Activated CD4-positive, alpha-beta memory T cell treated with anti-CD3 and anti-CD28 coated beads, Interleukin-2, amount 10 ng/mL, durations not matched to agents 7 days and 5 days (primary cell): Measurements from ENCODE around the gene GNG8. TPM values are rescaled to one million over a fixed set of nuclear protein-coding genes. Genes with fewer than 3 reads are reported as not detected.
A peak's percentile ranks its signal among the peaks of the same experiment; 100 is the strongest.
"Not testable (repeated sequence)": the region's sequence is repeated elsewhere in the genome, so short reads cannot be mapped to it uniquely, and the experiment has no call there.

Experiments used
- CTCF ChIA-PET: fragments of 350-600 bp; sonication (Branson Sonifier 250); formaldehyde crosslinking; loops from one replicate; lab custom pipeline; 2021; ENCODE audit warnings: antibody characterized with exemption, inconsistent platforms; lab: Charles Lee
- POLR2A ChIA-PET: fragments of 350-600 bp; sonication (Branson Sonifier 250); formaldehyde crosslinking; loops from one replicate; lab custom pipeline; 2021; ENCODE audit warnings: antibody characterized with exemption; lab: Charles Lee
- DNase-seq: peaks from one replicate; pipeline ENCODE4 v3.0.0-alpha.2; 2020
- H3K27ac Mint-ChIP-seq: one replicate; pipeline ENCODE4 v1.8.0; 2021; ENCODE audit warnings: mild to moderate bottlenecking, mixed read lengths
- H3K27me3 Mint-ChIP-seq: one replicate; pipeline ENCODE4 v1.8.0; 2021; ENCODE audit warnings: mixed read lengths
- H3K36me3 Mint-ChIP-seq: one replicate; pipeline ENCODE4 v1.8.0; 2021; ENCODE audit warnings: low read depth, mixed read lengths
- H3K4me1 Mint-ChIP-seq: one replicate; pipeline ENCODE4 v1.8.0; 2021; ENCODE audit warnings: mixed read lengths
- H3K4me3 Mint-ChIP-seq: one replicate; pipeline ENCODE4 v1.8.0; 2021; ENCODE audit warnings: mild to moderate bottlenecking, mixed read lengths
- H3K9me3 Mint-ChIP-seq: one replicate; pipeline ENCODE4 v1.8.0; 2021; ENCODE audit warnings: mixed read lengths
- total RNA-seq, 2 experiments: library from RNA; stranded (reverse); gene quantifications; one replicate each; pipeline ENCODE4 v1.2.3, GENCODE V29; 2021

Gene GNG8
- total RNA-seq, 2 experiments from 2014 or later: 3.1 to 3.4 TPM

DNA sequence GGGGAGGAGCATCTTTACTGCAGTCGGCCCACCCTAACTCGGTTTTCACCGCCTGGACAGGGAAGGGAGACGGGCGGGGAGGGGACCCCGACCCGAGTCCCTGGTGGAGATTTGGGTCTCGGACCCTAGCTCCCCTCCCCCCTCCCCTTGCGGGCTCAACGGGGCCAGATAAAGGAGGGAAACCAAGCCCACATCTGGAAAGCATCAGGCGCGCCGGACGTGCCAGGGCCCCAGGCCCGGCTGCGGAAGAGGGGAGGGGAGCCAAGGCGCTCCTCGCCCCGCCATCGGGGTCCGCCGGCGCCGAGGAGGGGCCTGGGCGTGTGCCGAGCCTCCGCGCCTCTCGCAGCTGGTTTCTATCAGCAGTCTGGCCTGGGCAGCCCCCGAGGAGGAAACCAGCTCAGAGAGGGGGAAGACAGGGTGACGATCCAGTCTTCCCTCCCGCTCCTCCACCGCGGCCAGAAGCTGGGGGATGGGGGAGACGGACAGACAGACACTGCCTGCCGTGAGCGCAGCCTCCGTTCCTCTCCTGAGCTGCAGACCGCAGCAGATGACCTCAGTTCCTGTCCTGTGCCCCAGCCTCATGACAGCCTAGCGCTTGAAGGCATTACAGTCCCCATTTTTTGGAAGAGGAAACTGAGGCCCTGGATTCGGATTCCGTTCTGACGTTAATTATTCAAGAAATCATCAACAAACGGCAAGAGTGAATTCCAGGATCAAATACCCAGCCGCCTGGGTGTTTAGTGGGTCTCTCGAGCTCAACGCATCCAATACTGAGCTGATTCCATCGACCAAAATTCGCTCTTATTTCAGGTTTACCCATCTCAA lies 3.6 kb upstream of the GNG8 start:
- peak; percentile 44 for DNase-seq
- CTCF ChIA-PET: interaction anchor here (1.0 to 1.3 kb wide), 4 partner anchors 10 to 39 kb away, joined by 3 to 4 read pairs (median 3); partner anchors contain the start of gene CALM3
- H3K36me3 Mint-ChIP-seq: no peaks in the 10 kb centered on the region
- H3K4me3 Mint-ChIP-seq: peak overlapping the region; percentile 48
- peaks cover 13% of the 10 kb centered on the region for H3K4me1 Mint-ChIP-seq
- H3K27me3 Mint-ChIP-seq: peaks cover 26% of the 10 kb centered on the region
- POLR2A ChIA-PET: interaction anchor here (0.7 to 1.6 kb wide), 4 partner anchors 15 to 106 kb away, joined by 3 to 6 read pairs (median 4); partner anchors contain the start of gene FKRP
- H3K27ac Mint-ChIP-seq: no peak overlapping the region
- no peaks in the 10 kb centered on the region for H3K9me3 Mint-ChIP-seq

DNA sequence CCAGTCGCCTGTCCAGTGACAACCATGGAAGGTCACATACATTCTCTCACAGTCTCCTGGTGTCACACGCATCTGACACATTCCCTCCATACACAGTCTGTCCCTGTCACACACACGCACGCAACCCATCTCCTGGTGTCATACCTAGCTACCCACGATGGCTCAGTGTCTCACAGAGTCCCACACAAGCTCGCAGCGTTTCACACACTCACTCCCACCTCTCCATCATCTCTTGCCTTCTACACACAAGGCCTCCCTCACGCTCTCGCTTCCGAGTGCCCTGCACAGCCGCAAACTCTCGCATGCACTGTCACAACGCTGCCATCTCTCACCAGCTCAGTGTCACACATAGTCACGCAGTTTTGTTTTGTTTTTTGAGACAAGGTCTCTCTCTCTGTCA lies 1.2 kb upstream of the GNG8 start:
- peaks cover 33% of the 10 kb centered on the region for H3K27me3 Mint-ChIP-seq
- H3K4me1 Mint-ChIP-seq: peaks cover 27% of the 10 kb centered on the region
- H3K9me3 Mint-ChIP-seq: no peaks in the 10 kb centered on the region
- ChIA-PET POLR2A (interaction anchor here (1.5 kb wide), 1 partner anchor 24 kb away, joined by 6 read pairs; the partner anchor contains the start of gene DACT3), CTCF (interaction anchor here (0.6 to 1.7 kb wide), 2 partner anchors 24 to 95 kb away, joined by 5 to 11 read pairs; partner anchors contain the start of gene DACT3)
- H3K27ac Mint-ChIP-seq: no peak overlapping the region
- H3K4me3 Mint-ChIP-seq: no peak overlapping the region
- no peaks in the 10 kb centered on the region for H3K36me3 Mint-ChIP-seq
- no peak for DNase-seq

GRCh38 chr19:46634656-46635218 lies 1.3 kb downstream of the GNG8 start:
- H3K27ac Mint-ChIP-seq: no peak overlapping the region
- peak overlapping the region; percentile 12 for H3K4me3 Mint-ChIP-seq
- H3K27me3 Mint-ChIP-seq: peaks cover 23% of the 10 kb centered on the region
- no peaks in the 10 kb centered on the region for H3K9me3 Mint-ChIP-seq
- peaks cover 21% of the 10 kb centered on the region for H3K4me1 Mint-ChIP-seq
- CTCF ChIA-PET: interaction anchor here (5.3 kb wide), 1 partner anchor 22 kb away, joined by 30 read pairs; no protein-coding TSS in a partner anchor
- DNase-seq: no peak
- POLR2A ChIA-PET: no interaction called here
- H3K36me3 Mint-ChIP-seq: no peaks in the 10 kb centered on the region

GRCh38 chr19:46634045-46634655 lies 1.9 kb downstream of the GNG8 start:
- Mint-ChIP-seq H3K36me3 (no peaks in the 10 kb centered on the region), H3K27ac (no peak overlapping the region), H3K4me3 (peak overlapping the region; percentile 45), H3K4me1 (peaks cover 19% of the 10 kb centered on the region), H3K9me3 (no peaks in the 10 kb centered on the region), H3K27me3 (peaks cover 23% of the 10 kb centered on the region)
- ChIA-PET POLR2A (interaction anchor here (1.3 to 2.2 kb wide), 2 partner anchors 10 to 14 kb away, joined by 3 to 5 read pairs; no protein-coding TSS in a partner anchor), CTCF (interaction anchor here (1.0 to 5.3 kb wide), 4 partner anchors 11 to 27 kb away, joined by 4 to 30 read pairs (median 14); partner anchors contain the start of gene DACT3)
- peak; percentile 96 for DNase-seq

DNA sequence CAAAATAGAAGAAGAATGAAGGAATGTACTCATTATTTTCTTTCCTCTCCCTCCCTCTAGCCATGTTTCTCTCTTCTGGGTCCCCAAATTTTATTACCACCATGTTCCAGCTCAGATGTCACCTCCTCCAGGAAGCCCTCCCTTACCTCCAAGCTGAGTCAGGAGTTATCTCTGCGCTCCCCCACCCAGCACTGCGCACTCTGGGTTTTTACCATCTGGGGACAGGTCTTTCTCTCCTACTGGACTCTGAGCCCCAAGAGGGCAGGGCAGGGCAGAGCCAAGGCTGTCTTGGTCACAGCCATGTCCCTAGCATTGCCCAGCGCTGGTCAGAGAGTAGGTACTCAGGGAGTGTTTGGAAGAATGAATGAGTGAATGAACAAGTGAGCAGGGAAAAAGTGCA lies 2.9 kb downstream of the GNG8 start:
- H3K4me3 Mint-ChIP-seq: peak overlapping the region; percentile 45
- POLR2A ChIA-PET: interaction anchor here (1.3 to 2.2 kb wide), 2 partner anchors 9 to 13 kb away, joined by 3 to 5 read pairs; no protein-coding TSS in a partner anchor
- H3K27me3 Mint-ChIP-seq: peaks cover 23% of the 10 kb centered on the region
- H3K36me3 Mint-ChIP-seq: no peaks in the 10 kb centered on the region
- H3K27ac Mint-ChIP-seq: no peak overlapping the region
- H3K4me1 Mint-ChIP-seq: peaks cover 19% of the 10 kb centered on the region
- no peak for DNase-seq
- H3K9me3 Mint-ChIP-seq: no peaks in the 10 kb centered on the region
- CTCF ChIA-PET: interaction anchor here (0.8 to 5.3 kb wide), 4 partner anchors 12 to 28 kb away, joined by 3 to 30 read pairs (median 14); partner anchors contain the start of gene DACT3

- POLR2A ChIA-PET: interaction anchor here (0.7 to 1.2 kb wide), 5 partner anchors 19 to 50 kb away, joined by 3 to 4 read pairs (median 3); partner anchors contain the start of gene DACT3
- Mint-ChIP-seq H3K9me3 (no peaks in the 10 kb centered on the region), H3K4me3 (no peak overlapping the region), H3K4me1 (peaks cover 19% of the 10 kb centered on the region), H3K27ac (no peak overlapping the region), H3K36me3 (no peaks in the 10 kb centered on the region), H3K27me3 (peaks cover 23% of the 10 kb centered on the region)
- no peak for DNase-seq
- CTCF ChIA-PET: interaction anchor here (1.3 to 5.3 kb wide), 4 partner anchors 14 to 102 kb away, joined by 4 to 30 read pairs (median 16); partner anchors contain the start of gene DACT3
Measured at GRCh38 chr19:46631481-46631880, 4.5 kb downstream of the GNG8 start.

GRCh38 chr19:46630586-46631205 lies 5.3 kb downstream of the GNG8 start:
- DNase-seq: no peak
- Mint-ChIP-seq H3K27me3 (peaks cover 21% of the 10 kb centered on the region), H3K4me1 (peaks cover 17% of the 10 kb centered on the region), H3K36me3 (no peaks in the 10 kb centered on the region), H3K27ac (no peak overlapping the region), H3K4me3 (no peak overlapping the region), H3K9me3 (no peaks in the 10 kb centered on the region)
- CTCF ChIA-PET: interaction anchor here (0.9 to 5.3 kb wide), 6 partner anchors 11 to 101 kb away, joined by 3 to 30 read pairs (median 6); partner anchors contain the start of gene DACT3
- POLR2A ChIA-PET: interaction anchor here (1.0 to 1.2 kb wide), 4 partner anchors 19 to 50 kb away, joined by 3 to 4 read pairs (median 4); partner anchors contain the start of gene DACT3

DNA sequence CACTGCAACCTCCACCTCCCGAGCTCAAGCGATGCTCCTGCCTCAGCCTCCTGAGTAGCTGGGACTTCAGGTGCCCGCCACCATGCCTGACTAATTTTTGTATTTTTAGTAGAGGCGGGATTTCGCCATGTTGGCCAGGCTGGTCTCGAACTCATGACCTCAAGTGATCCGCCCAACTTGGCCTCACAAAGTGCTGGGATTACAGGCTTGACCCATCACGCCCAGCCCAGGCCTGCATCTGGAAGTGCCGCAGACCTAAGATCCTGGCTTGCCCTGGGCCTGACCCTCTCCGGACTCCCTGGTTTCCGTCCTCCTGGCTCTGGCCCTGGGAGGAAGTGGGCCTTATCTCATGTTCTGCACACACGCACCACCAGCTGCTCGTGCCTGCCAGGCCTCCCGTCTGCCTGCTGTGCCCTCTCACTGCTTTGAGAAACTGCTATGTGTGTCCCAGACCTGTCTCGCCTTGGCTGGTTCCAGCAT lies 6.4 kb downstream of the GNG8 start:
- CTCF ChIA-PET: interaction anchor here (0.9 to 5.3 kb wide), 5 partner anchors 10 to 32 kb away, joined by 3 to 30 read pairs (median 9); partner anchors contain the start of gene DACT3

GRCh38 chr19:46628970-46629369 lies 7.0 kb downstream of the GNG8 start:
- H3K27me3 Mint-ChIP-seq: peaks cover 18% of the 10 kb centered on the region
- CTCF ChIA-PET: interaction anchor here (0.9 to 2.6 kb wide), 4 partner anchors 11 to 33 kb away, joined by 3 to 11 read pairs (median 6); partner anchors contain the start of gene DACT3
- not testable (repeated sequence) for DNase-seq, H3K4me3 Mint-ChIP-seq, H3K9me3 Mint-ChIP-seq, H3K27ac Mint-ChIP-seq, H3K36me3 Mint-ChIP-seq
- H3K4me1 Mint-ChIP-seq: peaks cover 25% of the 10 kb centered on the region
- POLR2A ChIA-PET: interaction anchor here (0.8 to 1.5 kb wide), 3 partner anchors 10 to 27 kb away, joined by 3 to 6 read pairs (median 3); no protein-coding TSS in a partner anchor

More for the DNA sequence above, 6.4 kb downstream of the GNG8 start:
- POLR2A ChIA-PET: interaction anchor here (1.2 to 1.5 kb wide), 2 partner anchors 11 to 28 kb away, joined by 3 to 6 read pairs; no protein-coding TSS in a partner anchor
- Mint-ChIP-seq H3K9me3 (no peaks in the 10 kb centered on the region), H3K27me3 (peaks cover 18% of the 10 kb centered on the region), H3K4me3 (no peak overlapping the region), H3K27ac (no peak overlapping the region), H3K4me1 (peaks cover 24% of the 10 kb centered on the region), H3K36me3 (no peaks in the 10 kb centered on the region)
- no peak for DNase-seq

DNA sequence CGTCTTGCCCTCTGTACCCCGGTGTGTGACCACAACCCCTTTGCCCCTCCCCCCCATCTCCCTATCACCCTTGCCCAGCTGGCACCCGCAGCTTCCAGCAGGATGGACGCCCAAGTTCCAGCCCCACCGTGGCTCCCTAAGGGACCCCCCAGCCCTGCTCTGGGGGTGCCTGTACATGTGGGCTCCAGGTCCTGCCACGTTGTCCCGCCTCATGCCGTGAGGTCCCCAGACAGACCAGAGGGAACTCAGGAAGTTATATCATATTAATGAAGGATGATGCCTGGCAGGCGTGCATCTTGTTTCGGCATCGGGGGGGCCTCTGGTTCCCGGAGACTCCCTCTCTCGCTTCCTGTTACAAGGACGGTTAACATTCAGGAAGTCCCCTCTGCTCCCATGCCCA lies 9.6 kb downstream of the GNG8 start:
- no peaks in the 10 kb centered on the region for H3K9me3 Mint-ChIP-seq
- no peaks in the 10 kb centered on the region for H3K36me3 Mint-ChIP-seq
- H3K27ac Mint-ChIP-seq: no peak overlapping the region
- ChIA-PET POLR2A (interaction anchor here (0.9 kb wide), 1 partner anchor 26 kb away, joined by 3 read pairs; no protein-coding TSS in a partner anchor), CTCF (no interaction called here)
- no peak overlapping the region for H3K4me3 Mint-ChIP-seq
- peaks cover 27% of the 10 kb centered on the region for H3K4me1 Mint-ChIP-seq
- no peak for DNase-seq
- no peaks in the 10 kb centered on the region for H3K27me3 Mint-ChIP-seq

DNA sequence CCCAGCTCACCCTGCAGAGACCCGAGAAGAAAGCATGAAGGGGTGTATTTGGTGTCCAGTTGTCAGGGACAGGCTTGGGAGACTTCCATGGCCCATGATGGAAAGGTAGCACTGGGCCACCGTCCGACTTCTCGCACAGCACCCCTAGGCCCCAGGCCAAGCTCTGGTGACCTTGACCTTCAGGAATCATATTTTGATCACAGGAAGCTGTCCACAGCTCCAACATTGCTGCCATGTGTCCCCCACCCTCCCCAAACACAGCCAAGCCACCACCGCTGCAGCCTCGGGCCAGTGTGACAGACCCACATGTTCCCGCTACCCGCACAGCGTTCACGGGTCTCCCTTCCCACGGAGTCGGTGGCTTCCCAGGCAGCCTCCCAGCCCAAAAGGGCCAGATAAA lies 10.3 kb downstream of the GNG8 start:
- ChIA-PET POLR2A (interaction anchor here (0.9 kb wide), 1 partner anchor 25 kb away, joined by 3 read pairs; no protein-coding TSS in a partner anchor), CTCF (interaction anchor here (1.9 kb wide), 1 partner anchor 36 kb away, joined by 4 read pairs; the partner anchor contains the start of gene DACT3)
- DNase-seq: no peak
- no peaks in the 10 kb centered on the region for H3K36me3 Mint-ChIP-seq
- no peaks in the 10 kb centered on the region for H3K27me3 Mint-ChIP-seq
- no peak overlapping the region for H3K4me3 Mint-ChIP-seq
- no peak overlapping the region for H3K27ac Mint-ChIP-seq
- peaks cover 29% of the 10 kb centered on the region for H3K4me1 Mint-ChIP-seq
- H3K9me3 Mint-ChIP-seq: no peaks in the 10 kb centered on the region
